Measurements from ENCODE around the gene RNF150.

RNF150 gene

DNA sequence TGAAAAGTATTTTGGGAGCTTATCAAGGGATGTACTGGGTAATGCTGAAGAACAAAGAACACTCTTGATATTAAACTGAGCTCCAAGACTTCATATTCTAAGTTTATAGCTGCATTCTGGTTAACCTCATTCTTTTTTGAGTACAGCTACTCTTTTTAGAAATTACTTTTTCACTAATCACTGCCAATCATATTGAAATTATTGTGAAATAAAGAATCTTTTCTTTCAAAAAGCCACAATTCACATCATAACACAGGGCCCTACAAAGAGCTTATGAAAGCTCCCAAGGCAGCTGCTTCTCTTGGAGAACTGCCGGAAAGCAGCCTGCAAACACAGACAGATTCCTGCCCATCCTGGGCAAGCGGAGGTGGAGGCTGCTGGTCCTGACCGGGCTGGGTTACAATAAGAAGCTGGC lies 121.4 kb downstream of the RNF150 start:
- H3K4me3 ChIP-seq (ENCODE audit: low read length) = no peak overlapping the region
- no peaks in the 10 kb centered on the region; the same call in 1 of the 2 replicates for H3K4me1 ChIP-seq (ENCODE audit: control insufficient read depth, insufficient read depth, low read length)
- DNase-seq (ENCODE audit: low read depth, low spot score) = no peak
- no peak overlapping the region for H3K27ac ChIP-seq (ENCODE audit: low read length)
- H3K36me3 ChIP-seq (ENCODE audit: control insufficient read depth, insufficient read depth, low read length) = no peaks in the 10 kb centered on the region
- H3K27me3 ChIP-seq (ENCODE audit: control insufficient read depth, insufficient read depth, low read length) = no peaks in the 10 kb centered on the region
- no peaks in the 10 kb centered on the region for H3K9me3 ChIP-seq (ENCODE audit: control insufficient read depth, insufficient read depth, low read length)
- WGBS (ENCODE audit: insufficient coverage, insufficient read length) = no CpG with 5 or more reads among the region's 3 CpGs

- Histone ChIP-seq H3K4me3 (ENCODE audit: low read length) (no peak overlapping the region), H3K27me3 (ENCODE audit: control insufficient read depth, insufficient read depth, low read length) (no peaks in the 10 kb centered on the region), H3K36me3 (ENCODE audit: control insufficient read depth, insufficient read depth, low read length) (no peaks in the 10 kb centered on the region), H3K4me1 (ENCODE audit: control insufficient read depth, insufficient read depth, low read length) (no peaks in the 10 kb centered on the region), H3K27ac (ENCODE audit: low read length) (no peak overlapping the region), H3K9me3 (ENCODE audit: control insufficient read depth, insufficient read depth, low read length) (no peaks in the 10 kb centered on the region)
- no peak for DNase-seq (ENCODE audit: low read depth, low spot score)
These were observed 123.3 kb downstream of the RNF150 start for GRCh38 chr4:141009931-141010330.

DNA sequence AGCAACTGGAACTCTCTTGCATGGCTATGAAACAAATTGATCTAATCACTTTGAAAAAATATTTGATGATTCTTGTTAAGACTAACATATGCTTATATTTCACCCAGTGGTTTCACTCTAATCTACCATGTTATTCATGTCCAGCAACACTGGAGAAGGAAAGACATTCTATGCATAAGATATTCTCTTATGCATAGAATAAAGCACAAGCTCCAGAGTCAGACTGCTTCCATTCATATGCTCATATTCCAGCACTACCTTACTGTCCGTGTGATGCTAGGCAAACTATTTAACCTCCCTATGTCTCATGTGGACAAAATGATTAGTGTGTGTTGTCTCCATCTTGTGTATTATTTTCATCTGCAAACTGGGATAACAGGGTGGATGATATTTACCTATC lies 124.1 kb downstream of the RNF150 start:
- H3K4me1 ChIP-seq (ENCODE audit: control insufficient read depth, insufficient read depth, low read length) = no peaks in the 10 kb centered on the region
- no peaks in the 10 kb centered on the region for H3K27me3 ChIP-seq (ENCODE audit: control insufficient read depth, insufficient read depth, low read length)
- no peak for DNase-seq (ENCODE audit: low read depth, low spot score)
- no peak overlapping the region for H3K27ac ChIP-seq (ENCODE audit: low read length)
- no peak overlapping the region for H3K4me3 ChIP-seq (ENCODE audit: low read length)
- no CpG with 5 or more reads among the region's 1 CpG for WGBS (ENCODE audit: insufficient coverage, insufficient read length)
- H3K9me3 ChIP-seq (ENCODE audit: control insufficient read depth, insufficient read depth, low read length) = no peaks in the 10 kb centered on the region
- H3K36me3 ChIP-seq (ENCODE audit: control insufficient read depth, insufficient read depth, low read length) = no peaks in the 10 kb centered on the region

- H3K36me3 ChIP-seq (ENCODE audit: control insufficient read depth, insufficient read depth, low read length) = no peaks in the 10 kb centered on the region
These were observed 126.9 kb downstream of the RNF150 start for GRCh38 chr4:141006242-141006802.

GRCh38 chr4:141004823-141005222 lies 128.4 kb downstream of the RNF150 start:
- Histone ChIP-seq H3K9me3 (ENCODE audit: control insufficient read depth, insufficient read depth, low read length) (no peaks in the 10 kb centered on the region), H3K36me3 (ENCODE audit: control insufficient read depth, insufficient read depth, low read length) (no peaks in the 10 kb centered on the region), H3K27me3 (ENCODE audit: control insufficient read depth, insufficient read depth, low read length) (no peaks in the 10 kb centered on the region), H3K27ac (ENCODE audit: low read length) (no peak overlapping the region), H3K4me1 (ENCODE audit: control insufficient read depth, insufficient read depth, low read length) (no peaks in the 10 kb centered on the region), H3K4me3 (ENCODE audit: low read length) (no peak overlapping the region)
- no peak for DNase-seq (ENCODE audit: low read depth, low spot score)
- no CpG with 5 or more reads among the region's 2 CpGs for WGBS (ENCODE audit: insufficient coverage, insufficient read length)

More at GRCh38 chr4:141006242-141006802, 126.9 kb downstream of the RNF150 start:
- Histone ChIP-seq H3K9me3 (ENCODE audit: control insufficient read depth, insufficient read depth, low read length) (no peaks in the 10 kb centered on the region), H3K27me3 (ENCODE audit: control insufficient read depth, insufficient read depth, low read length) (no peaks in the 10 kb centered on the region), H3K4me1 (ENCODE audit: control insufficient read depth, insufficient read depth, low read length) (no peaks in the 10 kb centered on the region), H3K27ac (ENCODE audit: low read length) (no peak overlapping the region), H3K4me3 (ENCODE audit: low read length) (no peak overlapping the region)
- no peak for DNase-seq (ENCODE audit: low read depth, low spot score)
- WGBS (ENCODE audit: insufficient coverage, insufficient read length) = no CpG with 5 or more reads among the region's 4 CpGs

DNA sequence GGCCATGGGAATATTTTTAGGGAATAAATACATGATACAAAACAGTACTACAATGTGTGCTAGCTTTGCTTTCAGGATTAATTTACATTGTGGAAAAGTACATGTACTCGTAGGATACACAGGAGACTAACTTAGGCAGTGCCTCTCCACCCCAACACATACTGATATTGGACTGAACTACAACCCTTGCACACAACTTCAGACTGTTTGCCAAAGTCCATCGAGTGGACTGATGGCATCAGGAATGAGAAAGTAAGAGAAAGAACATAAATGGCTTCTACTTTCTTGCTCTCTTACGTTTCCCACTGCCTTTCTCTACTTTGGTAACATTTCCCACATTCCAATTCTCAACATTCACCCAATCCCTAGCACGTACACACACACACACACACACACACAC lies 130.1 kb downstream of the RNF150 start:
- DNase-seq (ENCODE audit: low read depth, low spot score) = no peak
- H3K4me3 ChIP-seq (ENCODE audit: low read length) = no peak overlapping the region
- WGBS (ENCODE audit: insufficient coverage, insufficient read length) = 100% methylated on average over 2 of the region's 4 CpGs
- H3K9me3 ChIP-seq (ENCODE audit: control insufficient read depth, insufficient read depth, low read length) = no peaks in the 10 kb centered on the region
- no peaks in the 10 kb centered on the region for H3K36me3 ChIP-seq (ENCODE audit: control insufficient read depth, insufficient read depth, low read length)
- no peaks in the 10 kb centered on the region for H3K4me1 ChIP-seq (ENCODE audit: control insufficient read depth, insufficient read depth, low read length)
- no peaks in the 10 kb centered on the region for H3K27me3 ChIP-seq (ENCODE audit: control insufficient read depth, insufficient read depth, low read length)
- no peak overlapping the region for H3K27ac ChIP-seq (ENCODE audit: low read length)

DNA sequence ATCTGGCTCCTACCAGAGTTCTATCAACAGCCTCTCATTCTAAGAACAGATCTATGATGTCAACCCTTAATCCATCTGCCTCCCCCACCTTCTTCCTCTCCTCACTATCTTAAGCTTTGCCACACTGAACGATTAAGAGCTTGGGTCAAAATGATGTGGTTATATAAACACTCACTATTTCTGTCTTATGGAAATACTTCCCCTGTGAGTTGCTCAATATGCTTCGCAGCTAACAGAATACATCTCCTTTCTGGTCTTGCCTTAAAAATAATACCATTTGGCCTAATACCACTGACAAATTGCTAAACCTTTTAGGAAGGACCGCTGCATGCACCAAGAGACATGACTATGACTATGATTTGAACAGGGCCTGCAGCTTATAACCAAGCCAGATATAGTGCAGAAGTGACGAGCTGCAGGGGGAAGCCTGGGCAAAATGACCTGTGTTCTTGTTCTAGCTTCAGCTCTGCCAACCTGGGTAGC lies 130.9 kb downstream of the RNF150 start:
- DNase-seq (ENCODE audit: low read depth, low spot score) = no peak
- no peak overlapping the region for H3K27ac ChIP-seq (ENCODE audit: low read length)
- H3K27me3 ChIP-seq (ENCODE audit: control insufficient read depth, insufficient read depth, low read length) = no peaks in the 10 kb centered on the region
- no peaks in the 10 kb centered on the region for H3K4me1 ChIP-seq (ENCODE audit: control insufficient read depth, insufficient read depth, low read length)
- no peaks in the 10 kb centered on the region for H3K36me3 ChIP-seq (ENCODE audit: control insufficient read depth, insufficient read depth, low read length)
- no CpG with 5 or more reads among the region's 4 CpGs for WGBS (ENCODE audit: insufficient coverage, insufficient read length)
- no peak overlapping the region for H3K4me3 ChIP-seq (ENCODE audit: low read length)
- no peaks in the 10 kb centered on the region for H3K9me3 ChIP-seq (ENCODE audit: control insufficient read depth, insufficient read depth, low read length)

- Histone ChIP-seq H3K36me3 (ENCODE audit: control insufficient read depth, insufficient read depth, low read length) (no peaks in the 10 kb centered on the region), H3K4me1 (ENCODE audit: control insufficient read depth, insufficient read depth, low read length) (no peaks in the 10 kb centered on the region), H3K4me3 (ENCODE audit: low read length) (no peak overlapping the region), H3K27ac (ENCODE audit: low read length) (no peak overlapping the region), H3K27me3 (ENCODE audit: control insufficient read depth, insufficient read depth, low read length) (no peaks in the 10 kb centered on the region), H3K9me3 (ENCODE audit: control insufficient read depth, insufficient read depth, low read length) (no peaks in the 10 kb centered on the region)
- no peak for DNase-seq (ENCODE audit: low read depth, low spot score)
These were observed 136.5 kb downstream of the RNF150 start for GRCh38 chr4:140996766-140997165.

GRCh38 chr4:140995058-140995457 lies 138.2 kb downstream of the RNF150 start:
- H3K27me3 ChIP-seq (ENCODE audit: control insufficient read depth, insufficient read depth, low read length) = no peaks in the 10 kb centered on the region
- H3K27ac ChIP-seq (ENCODE audit: low read length) = no peak overlapping the region
- WGBS (ENCODE audit: insufficient coverage, insufficient read length) = no CpG with 5 or more reads among the region's 1 CpG
- H3K9me3 ChIP-seq (ENCODE audit: control insufficient read depth, insufficient read depth, low read length) = no peaks in the 10 kb centered on the region
- no peaks in the 10 kb centered on the region for H3K36me3 ChIP-seq (ENCODE audit: control insufficient read depth, insufficient read depth, low read length)
- no peak overlapping the region for H3K4me3 ChIP-seq (ENCODE audit: low read length)
- DNase-seq (ENCODE audit: low read depth, low spot score) = no peak
- H3K4me1 ChIP-seq (ENCODE audit: control insufficient read depth, insufficient read depth, low read length) = no peaks in the 10 kb centered on the region

DNA sequence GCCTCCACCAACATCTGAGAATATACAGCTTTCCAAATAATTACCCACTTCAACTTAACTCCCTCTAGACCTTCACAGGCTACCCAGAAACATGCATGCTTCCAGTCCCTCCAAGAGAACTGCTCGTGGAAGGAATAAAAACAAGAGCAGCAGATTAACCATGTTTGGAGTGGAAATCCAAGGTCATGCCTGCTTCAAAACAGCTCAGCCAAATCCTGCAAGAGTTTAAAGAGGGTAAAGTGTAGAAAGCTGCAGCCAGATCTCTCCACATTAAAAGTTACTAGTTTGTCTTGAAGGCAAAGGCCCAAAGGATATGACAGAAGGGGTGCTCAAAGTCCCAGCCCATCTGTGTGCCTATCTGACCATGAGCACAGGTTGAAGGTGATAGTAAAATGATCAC lies 139.3 kb downstream of the RNF150 start:
- no peaks in the 10 kb centered on the region for H3K4me1 ChIP-seq (ENCODE audit: control insufficient read depth, insufficient read depth, low read length)
- no peaks in the 10 kb centered on the region for H3K9me3 ChIP-seq (ENCODE audit: control insufficient read depth, insufficient read depth, low read length)
- H3K27me3 ChIP-seq (ENCODE audit: control insufficient read depth, insufficient read depth, low read length) = no peaks in the 10 kb centered on the region
- no peak overlapping the region for H3K4me3 ChIP-seq (ENCODE audit: low read length)
- no peak for DNase-seq (ENCODE audit: low read depth, low spot score)
- WGBS (ENCODE audit: insufficient coverage, insufficient read length) = no CpG with 5 or more reads among the region's 1 CpG
- H3K36me3 ChIP-seq (ENCODE audit: control insufficient read depth, insufficient read depth, low read length) = no peaks in the 10 kb centered on the region
- no peak overlapping the region for H3K27ac ChIP-seq (ENCODE audit: low read length)

- no peak overlapping the region for H3K27ac ChIP-seq (ENCODE audit: low read length)
- no peaks in the 10 kb centered on the region for H3K27me3 ChIP-seq (ENCODE audit: control insufficient read depth, insufficient read depth, low read length)
- no peak for DNase-seq (ENCODE audit: low read depth, low spot score)
- no peaks in the 10 kb centered on the region for H3K9me3 ChIP-seq (ENCODE audit: control insufficient read depth, insufficient read depth, low read length)
- no peak overlapping the region for H3K4me3 ChIP-seq (ENCODE audit: low read length)
- no peaks in the 10 kb centered on the region for H3K36me3 ChIP-seq (ENCODE audit: control insufficient read depth, insufficient read depth, low read length)
- WGBS (ENCODE audit: insufficient coverage, insufficient read length) = no CpG with 5 or more reads among the region's 4 CpGs
- H3K4me1 ChIP-seq (ENCODE audit: control insufficient read depth, insufficient read depth, low read length) = no peaks in the 10 kb centered on the region
These were observed 139.9 kb downstream of the RNF150 start for GRCh38 chr4:140993370-140993769.

All from iPS DF 6.9 (cell line).